Left lung (tissue), 10 donors: ENCODE data around the gene TEKT4. TPM values are rescaled to one million over a fixed set of nuclear protein-coding genes. Genes with fewer than 3 reads are reported as not detected.
"Not testable (repeated sequence)": the region's sequence is repeated elsewhere in the genome, so short reads cannot be mapped to it uniquely, and the experiment has no call there.

Source experiments
- ATAC-seq: fragments of 200-7000 bp; cut with Tn5 transposase; one replicate; pipeline ENCODE4 v1.9.1; 2020; ENCODE audit warnings: moderate library complexity
- DNase-seq, 4 donors: peaks; one replicate each; pipeline ENCODE4 v3.0.0-alpha.2; 2013 to 2020
- H3K27ac ChIP-seq, 2 donors: fragments of 200-600 bp; sonication (generic) in 1 of 2; one replicate each; pipeline versions ENCODE4 v1.5.0 to v1.8.0; 2020 to 2021
- H3K27me3 ChIP-seq, 2 donors: fragments of 200-600 bp; sonication (generic) in 1 of 2; one replicate each; pipeline versions ENCODE4 v1.5.0 to v1.8.0; 2020 to 2021
- H3K36me3 ChIP-seq, 2 donors: fragments of 200-600 bp; sonication (generic) in 1 of 2; one replicate each; pipeline versions ENCODE4 v1.5.0 to v1.8.0; 2020 to 2021
- H3K4me1 ChIP-seq, 2 donors: fragments of 200-600 bp; one replicate each; pipeline ENCODE4 v1.8.0; 2021
- H3K4me3 ChIP-seq, 2 donors: fragments of 200-600 bp; sonication (generic) in 1 of 2; one replicate each; pipeline versions ENCODE4 v1.5.0 to v1.8.0; 2020 to 2021; ENCODE audit warnings: mild to moderate bottlenecking in 1 of 2
- H3K9me3 ChIP-seq, 2 donors: fragments of 200-600 bp; sonication (generic) in 1 of 2; one replicate each; pipeline versions ENCODE4 v1.5.0 to v1.8.0; 2020 to 2021
- CTCF ChIP-seq, 2 donors: fragments of 200-600 bp; sonication (generic) in 1 of 2; IDR thresholded peaks; one replicate each; pipeline versions ENCODE4 v1.5.0 to v1.8.0; 2021; ENCODE audit warnings: antibody characterized with exemption in 2 of 2
- intact Hi-C, 2 donors: fragments of 100-400 bp; cut with DNase I; formaldehyde crosslinking; loops; one replicate each; pipeline versions ENCODE4 v1.11.2 to v1.14.2; 2022
- polyA plus RNA-seq, 6 donors: library from polyadenylated mRNA; unstranded; fragments of 120-200 nt; gene quantifications; one replicate each; pipeline ENCODE4 v1.2.1, GENCODE V29; 2013; ENCODE audit not compliant: insufficient read length in 6 of 6
- total RNA-seq, 2 donors: library from RNA; stranded (reverse); fragmentation: NEBNext Ultra II Directional; extraction: Animal tissue kit (Norgen Biotek cat#: 25700); gene quantifications; one replicate each; pipeline ENCODE4 v1.2.1, GENCODE V29; 2021
- donor health status: DM: no; HTN: yes; CAD: no.
- donor health status: DM: no; HTN: no; CAD: no.

The TEKT4 gene
- total and polyA plus RNA-seq, 8 donors: 0.39 to 3.2 (median 1.7) TPM; not detected in 1

GRCh38 chr2:94923196-94923595, 52.0 kb downstream of the TEKT4 start:
- Histone ChIP-seq H3K27ac (no peak overlapping the region), H3K36me3 (no peaks in the 10 kb centered on the region), H3K27me3 (no peaks in the 10 kb centered on the region), H3K4me1 (no peaks in the 10 kb centered on the region), H3K4me3 (no peak overlapping the region), H3K9me3 (peaks cover 0 to 5% of the 10 kb centered on the region in 2 donors)
- intact Hi-C loops: no loop called here
- ATAC-seq: no peak
- DNase-seq: no peak
- no peak for TF ChIP-seq CTCF (IDR thresholded peaks at IDR 0.05)

GRCh38 chr2:94924999-94925398, 53.8 kb downstream of the TEKT4 start:
- ATAC-seq, H3K27me3 ChIP-seq, H3K4me1 ChIP-seq, H3K36me3 ChIP-seq, H3K9me3 ChIP-seq, intact Hi-C loops, H3K4me3 ChIP-seq, H3K27ac ChIP-seq: not testable (repeated sequence)
- DNase-seq: peak in 1 of 4 donors; percentile 0

Other genes starting within 250 kb of the TEKT4 start
- 10 to 100 TPM in 1 of 2 donors, 1 to 10 TPM in 1; 1.8 to 13.6 TPM for gene MAL, start 154.3 kb downstream of the TEKT4 start, total RNA-seq
- gene MAL, start 154.3 kb downstream of the TEKT4 start, polyA plus RNA-seq: 1 to 10 TPM in 5 of 6 donors, under 1 TPM in 1; 0.76 to 3.7 (median 1.7) TPM